Liver (tissue), 9 donors: ENCODE results near the gene KCP. TPM values are rescaled to one million over a fixed set of nuclear protein-coding genes. Genes with fewer than 3 reads are reported as not detected.

Experiments used
- DNase-seq: peaks from one replicate; pipeline ENCODE4 v3.0.0-alpha.2; 2017; ENCODE audit warnings: low spot score
- H3K27ac ChIP-seq, 2 donors: one replicate each; pipeline ENCODE4 v1.7.0; 2013; ENCODE audit warnings: inconsistent platforms in 2 of 2, low read length in 2 of 2, control low read depth in 1 of 2, low read depth in 1 of 2, mild to moderate bottlenecking in 1 of 2
- H3K27me3 ChIP-seq, 4 donors: one replicate each; pipeline versions ENCODE4 v1.6.1 to v1.7.0; 2013; ENCODE audit warnings: low read length in 3 of 4, inconsistent platforms in 1 of 4, mild to moderate bottlenecking in 1 of 4, moderate library complexity in 1 of 4; ENCODE audit not compliant: control insufficient read depth in 4 of 4, insufficient read depth in 4 of 4
- H3K36me3 ChIP-seq, 4 donors: one replicate each; pipeline versions ENCODE4 v1.6.1 to v1.7.0; 2013; ENCODE audit warnings: low read length in 3 of 4, mild to moderate bottlenecking in 3 of 4, low read depth in 1 of 4, moderate library complexity in 1 of 4; ENCODE audit not compliant: control insufficient read depth in 4 of 4, insufficient read depth in 3 of 4
- H3K4me1 ChIP-seq, 4 donors: one replicate each; pipeline versions ENCODE4 v1.6.1 to v1.7.0; 2013; ENCODE audit warnings: low read length in 3 of 4, mild to moderate bottlenecking in 3 of 4, moderate library complexity in 1 of 4; ENCODE audit not compliant: control insufficient read depth in 4 of 4, insufficient read depth in 4 of 4
- H3K4me3 ChIP-seq, 3 donors: one replicate each; pipeline versions ENCODE4 v1.6.1 to v1.7.0; 2013; ENCODE audit warnings: low read length in 3 of 3, control low read depth in 1 of 3, low read depth in 1 of 3, mild to moderate bottlenecking in 1 of 3
- H3K9ac ChIP-seq, 2 donors: one replicate each; pipeline ENCODE4 v1.7.0; 2013; ENCODE audit warnings: low read length in 2 of 2, mild to moderate bottlenecking in 2 of 2, moderate library complexity in 2 of 2, control low read depth in 1 of 2, low read depth in 1 of 2
- H3K9me3 ChIP-seq, 4 donors: one replicate each; pipeline versions ENCODE4 v1.6.1 to v1.7.0; 2013; ENCODE audit warnings: low read length in 3 of 4; ENCODE audit not compliant: control insufficient read depth in 4 of 4
- ATF3 ChIP-seq: IDR thresholded peaks from 2 replicates; pipeline ENCODE4 v1.6.1; 2016; ENCODE audit warnings: antibody characterized with exemption
- CTCF ChIP-seq: fragments of 150-350 bp; IDR thresholded peaks from 2 replicates; pipeline ENCODE4 v1.5.1; 2017; ENCODE audit warnings: improper control_type of control experiment, low read depth, low read length; ENCODE audit not compliant: missing input control
- EGR1 ChIP-seq, 2 donors: IDR thresholded peaks; 2 replicates each; pipeline ENCODE4 v1.6.1; 2016 to 2018; ENCODE audit warnings: antibody characterized with exemption in 2 of 2, low read depth in 2 of 2
- FOXA1 ChIP-seq: IDR thresholded peaks from 2 replicates; pipeline ENCODE4 v1.6.1; 2016; ENCODE audit warnings: antibody characterized with exemption
- FOXA2 ChIP-seq: IDR thresholded peaks from 2 replicates; pipeline ENCODE4 v1.6.1; 2016; ENCODE audit warnings: antibody characterized with exemption
- GABPA ChIP-seq, 2 donors: IDR thresholded peaks in 1 of 2; conservative IDR thresholded peaks in 1 of 2; 2 replicates each; pipeline ENCODE4 v1.6.1; 2016; ENCODE audit warnings: antibody characterized with exemption in 2 of 2, mild to moderate bottlenecking in 1 of 2, moderate library complexity in 1 of 2
- HNF4A ChIP-seq, 2 donors: conservative IDR thresholded peaks; 2 replicates each; pipeline ENCODE4 v1.6.1; 2016; ENCODE audit warnings: antibody characterized with exemption in 2 of 2, mild to moderate bottlenecking in 2 of 2
- JUND ChIP-seq, 2 donors: IDR thresholded peaks; 2 replicates each; pipeline ENCODE4 v1.6.1; 2016; ENCODE audit warnings: antibody characterized with exemption in 2 of 2
- NR2F2 ChIP-seq: IDR thresholded peaks from 2 replicates; pipeline ENCODE4 v1.6.1; 2016; ENCODE audit warnings: antibody characterized with exemption
- RAD21 ChIP-seq, 2 donors: IDR thresholded peaks; 2 replicates each; pipeline ENCODE4 v1.6.1; 2016; ENCODE audit warnings: antibody characterized with exemption in 2 of 2, mild to moderate bottlenecking in 2 of 2
- SP1 ChIP-seq: IDR thresholded peaks from 2 replicates; pipeline ENCODE4 v1.6.1; 2018; ENCODE audit warnings: antibody characterized with exemption, mild to moderate bottlenecking
- TAF1 ChIP-seq: conservative IDR thresholded peaks from 2 replicates; pipeline ENCODE4 v1.6.1; 2016; ENCODE audit warnings: antibody characterized with exemption, mild to moderate bottlenecking
- YY1 ChIP-seq: IDR thresholded peaks from 2 replicates; pipeline ENCODE4 v1.6.1; 2016; ENCODE audit warnings: antibody characterized with exemption, mild to moderate bottlenecking
- WGBS: extraction: QIAGEN DNeasy Blood & Tissue Kit; methylation state at CpG from one replicate; pipeline ENCODE4 v1.1.7; 2013; 5-methylcytosine and 5-hydroxymethylcytosine counted together
- polyA plus RNA-seq, 2 donors: library from polyadenylated mRNA; stranded (reverse) in 1 of 2; unstranded in 1 of 2; fragments of 200-250 nt in 1 of 2; fragments of >200 nt in 1 of 2; fragmentation: Nextera tagmentation in 1 of 2; extraction: Ambion mirVana in 1 of 2; gene quantifications; one replicate each; pipeline versions ENCODE4 v1.2.1 to v1.2.3, GENCODE V29; 2013 to 2015
- total RNA-seq, 2 donors: library from RNA; depleted of rRNA; stranded (reverse); fragments of >200 nt; gene quantifications; one replicate each; pipeline ENCODE4 v1.2.3, GENCODE V29; 2014
- TF ChIP-seq, protein P1 (sequence below): IDR thresholded peaks from 2 replicates; pipeline ENCODE4 v1.6.1; 2016; ENCODE audit warnings: antibody characterized with exemption
- TF ChIP-seq, protein P2 (sequence below): IDR thresholded peaks from 2 replicates; pipeline ENCODE4 v1.6.1; 2016; ENCODE audit warnings: antibody characterized with exemption
- donor health status: healthy.
- donor health status: healthy.
- donor health status: healthy.
- donor health status: healthy.
- donor health status: healthy.

KCP gene
- total and polyA plus RNA-seq, 4 donors, result 0.02 to 0.08 (median 0.05) TPM; not detected in 1

GRCh38 chr7:128937271-128937646 lies 26.8 kb upstream of the KCP start:
- Histone ChIP-seq H3K4me3 (peak overlapping the region in 2 of 3 donors; percentile 51 to 80), H3K36me3 (no peaks in the 10 kb centered on the region), H3K27ac (peak overlapping the region in 1 of 2 donors; percentile 28), H3K9me3 (no peaks in the 10 kb centered on the region), H3K9ac (peak overlapping the region in 1 of 2 donors; percentile 57), H3K4me1 (peaks cover 8 to 44% (median 24%) of the 10 kb centered on the region in 4 donors), H3K27me3 (no peaks in the 10 kb centered on the region)
- 84% methylated on average over 17 of the region's 17 CpGs for WGBS
- no peak for DNase-seq
- TF ChIP-seq GABPA (IDR thresholded peaks at IDR 0.05 in 1 of 2, conservative IDR thresholded peaks at IDR 0.05 in 1 of 2), result no peak
- no peak for TF ChIP-seq NR2F2
- no peak for TF ChIP-seq TAF1
- TF ChIP-seq, protein P1, sequence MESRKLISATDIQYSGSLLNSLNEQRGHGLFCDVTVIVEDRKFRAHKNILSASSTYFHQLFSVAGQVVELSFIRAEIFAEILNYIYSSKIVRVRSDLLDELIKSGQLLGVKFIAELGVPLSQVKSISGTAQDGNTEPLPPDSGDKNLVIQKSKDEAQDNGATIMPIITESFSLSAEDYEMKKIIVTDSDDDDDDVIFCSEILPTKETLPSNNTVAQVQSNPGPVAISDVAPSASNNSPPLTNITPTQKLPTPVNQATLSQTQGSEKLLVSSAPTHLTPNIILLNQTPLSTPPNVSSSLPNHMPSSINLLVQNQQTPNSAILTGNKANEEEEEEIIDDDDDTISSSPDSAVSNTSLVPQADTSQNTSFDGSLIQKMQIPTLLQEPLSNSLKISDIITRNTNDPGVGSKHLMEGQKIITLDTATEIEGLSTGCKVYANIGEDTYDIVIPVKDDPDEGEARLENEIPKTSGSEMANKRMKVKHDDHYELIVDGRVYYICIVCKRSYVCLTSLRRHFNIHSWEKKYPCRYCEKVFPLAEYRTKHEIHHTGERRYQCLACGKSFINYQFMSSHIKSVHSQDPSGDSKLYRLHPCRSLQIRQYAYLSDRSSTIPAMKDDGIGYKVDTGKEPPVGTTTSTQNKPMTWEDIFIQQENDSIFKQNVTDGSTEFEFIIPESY, result no peak
- no peak for TF ChIP-seq HNF4A (conservative IDR thresholded peaks at IDR 0.05)
- TF ChIP-seq FOXA1, result no peak
- TF ChIP-seq JUND (IDR thresholded peaks at IDR 0.05), result no peak

DNA sequence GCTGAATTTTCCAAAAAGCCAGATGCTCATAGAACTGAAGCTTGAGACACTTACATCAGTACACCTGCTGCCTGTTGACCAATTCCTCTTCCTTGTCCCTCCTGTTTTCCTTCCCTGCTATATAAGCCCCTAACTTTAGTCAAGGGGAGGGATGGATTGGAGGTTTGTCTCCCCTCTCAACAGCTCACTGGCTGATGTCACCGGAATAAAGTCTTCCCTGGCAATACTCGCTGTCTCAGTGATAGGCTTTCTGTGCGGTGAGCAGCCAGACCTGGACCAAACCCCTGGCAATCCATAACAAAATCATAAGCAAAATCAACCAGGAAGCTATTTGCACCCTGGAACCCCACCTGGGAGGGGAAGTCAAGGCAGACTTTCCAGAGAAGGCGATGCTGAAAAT lies 26.3 kb upstream of the KCP start:
- no peaks in the 10 kb centered on the region for H3K27me3 ChIP-seq
- no peak for DNase-seq
- peaks cover 8 to 44% (median 24%) of the 10 kb centered on the region in 4 donors for H3K4me1 ChIP-seq
- H3K9me3 ChIP-seq, result no peaks in the 10 kb centered on the region
- no peak overlapping the region for H3K9ac ChIP-seq
- H3K4me3 ChIP-seq, result no peak overlapping the region
- WGBS, result 94% methylated on average over 4 of the region's 4 CpGs
- H3K27ac ChIP-seq, result no peak overlapping the region
- TF ChIP-seq YY1, result no peak
- no peak for TF ChIP-seq FOXA1
- no peak for TF ChIP-seq ATF3
- TF ChIP-seq, protein P2, sequence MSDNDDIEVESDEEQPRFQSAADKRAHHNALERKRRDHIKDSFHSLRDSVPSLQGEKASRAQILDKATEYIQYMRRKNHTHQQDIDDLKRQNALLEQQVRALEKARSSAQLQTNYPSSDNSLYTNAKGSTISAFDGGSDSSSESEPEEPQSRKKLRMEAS, result no peak
- TF ChIP-seq RAD21 (IDR thresholded peaks at IDR 0.05), result no peak
- no peak for TF ChIP-seq FOXA2
- TF ChIP-seq CTCF, result no peak
- no peak for TF ChIP-seq SP1
- TF ChIP-seq EGR1 (IDR thresholded peaks at IDR 0.05; ENCODE audit: low read depth in 2 of 2), result no peak
- no peak for TF ChIP-seq GABPA (IDR thresholded peaks at IDR 0.05 in 1 of 2, conservative IDR thresholded peaks at IDR 0.05 in 1 of 2)
- no peak for TF ChIP-seq NR2F2
- no peaks in the 10 kb centered on the region for H3K36me3 ChIP-seq

DNA sequence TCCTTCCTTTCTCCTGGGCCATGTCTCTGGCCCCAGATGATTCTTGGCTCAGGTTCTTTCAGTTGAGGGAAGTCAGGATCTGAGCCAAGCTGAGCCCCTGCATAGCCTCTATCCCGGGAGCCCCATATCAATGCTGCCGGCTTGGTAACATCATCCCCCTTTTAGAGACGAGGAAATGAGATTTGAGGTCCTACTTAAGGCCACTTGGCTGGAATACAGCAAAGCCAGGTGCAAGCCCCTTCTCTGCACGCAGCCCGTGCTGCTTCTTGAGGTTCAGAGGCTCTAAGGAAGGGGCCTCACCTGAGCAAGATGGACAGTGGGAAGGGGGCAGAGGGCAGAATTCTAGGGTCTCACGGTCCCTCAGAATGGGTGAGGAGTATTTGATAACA lies 24.8 kb upstream of the KCP start:
- no peak for TF ChIP-seq SP1
- TF ChIP-seq, protein P1, result no peak
- TF ChIP-seq HNF4A (conservative IDR thresholded peaks at IDR 0.05), result no peak
- Histone ChIP-seq H3K9me3 (no peaks in the 10 kb centered on the region), H3K36me3 (no peaks in the 10 kb centered on the region), H3K27me3 (no peaks in the 10 kb centered on the region), H3K4me3 (no peak overlapping the region), H3K27ac (peak overlapping the region in 1 of 2 donors; percentile 48), H3K4me1 (peaks cover 8 to 44% (median 24%) of the 10 kb centered on the region in 4 donors), H3K9ac (no peak overlapping the region)
- WGBS, result 75% methylated on average over 6 of the region's 6 CpGs
- DNase-seq, result no peak
